SK-N-SH treated with all-trans-retinoic acid at 6 μM for 48 hours (cell line): Measurements from ENCODE around the gene WDR88.
"Not testable (repeated sequence)": the region's sequence is repeated elsewhere in the genome, so short reads cannot be mapped to it uniquely, and the experiment has no call there.

ENCODE experiments used
- ARNTL ChIP-seq: fragments of 450-650 bp; formaldehyde crosslinking; IDR thresholded peaks from 2 replicates; pipeline ENCODE4 v1.5.0; 2020; ENCODE audit warnings: low read depth, mild to moderate bottlenecking, moderate library complexity, borderline replicate concordance
- ESRRG ChIP-seq: fragments of 250-450 bp; sonication (Bioruptor Pico); IDR thresholded peaks from 2 replicates; pipeline ENCODE4 v1.6.1; 2021; ENCODE audit warnings: mild to moderate bottlenecking
- GLIS3 ChIP-seq: fragments of 250-450 bp; sonication (Bioruptor Pico); IDR thresholded peaks from 2 replicates; pipeline ENCODE4 v1.5.0; 2020; ENCODE audit warnings: mild to moderate bottlenecking, moderate library complexity
- OSR1 ChIP-seq: fragments of 250-450 bp; sonication (Bioruptor Pico); IDR thresholded peaks from 2 replicates; pipeline ENCODE4 v1.8.0; 2022; ENCODE audit warnings: moderate library complexity, mild to moderate bottlenecking, inconsistent platforms
- RARB ChIP-seq: fragments of 250-450 bp; sonication (Bioruptor Pico); IDR thresholded peaks from 2 replicates; pipeline ENCODE4 v1.8.0; 2021; ENCODE audit warnings: mild to moderate bottlenecking, moderate library complexity
- SNAI2 ChIP-seq: fragments of 250-450 bp; sonication (Bioruptor Pico); IDR thresholded peaks from 2 replicates; pipeline ENCODE4 v1.5.0; 2020; ENCODE audit warnings: mild to moderate bottlenecking, moderate library complexity
- ZNF70 ChIP-seq: fragments of 450-650 bp; formaldehyde crosslinking; IDR thresholded peaks from 2 replicates; pipeline ENCODE4 v1.5.0; 2020; ENCODE audit warnings: mild to moderate bottlenecking, moderate library complexity
- ZNF8 ChIP-seq: fragments of 450-650 bp; formaldehyde crosslinking; IDR thresholded peaks from 2 replicates; pipeline ENCODE4 v1.5.0; 2020; ENCODE audit warnings: mild to moderate bottlenecking, moderate library complexity
- TF ChIP-seq, protein P1 (sequence below): fragments of 250-450 bp; sonication (Bioruptor Pico); IDR thresholded peaks from 2 replicates; pipeline ENCODE4 v1.5.1; 2021; ENCODE audit warnings: mild to moderate bottlenecking, moderate library complexity
- TF ChIP-seq, protein P2 (sequence below): fragments of 250-450 bp; sonication (Bioruptor Pico); IDR thresholded peaks from 2 replicates; pipeline ENCODE4 v1.5.1; 2020; ENCODE audit warnings: low read depth, mild to moderate bottlenecking, moderate library complexity
- TF ChIP-seq, protein P3 (sequence below): fragments of 250-450 bp; sonication (Bioruptor Pico); IDR thresholded peaks from 2 replicates; pipeline ENCODE4 v1.8.0; 2020; ENCODE audit warnings: mild to moderate bottlenecking, moderate library complexity, borderline replicate concordance

DNA sequence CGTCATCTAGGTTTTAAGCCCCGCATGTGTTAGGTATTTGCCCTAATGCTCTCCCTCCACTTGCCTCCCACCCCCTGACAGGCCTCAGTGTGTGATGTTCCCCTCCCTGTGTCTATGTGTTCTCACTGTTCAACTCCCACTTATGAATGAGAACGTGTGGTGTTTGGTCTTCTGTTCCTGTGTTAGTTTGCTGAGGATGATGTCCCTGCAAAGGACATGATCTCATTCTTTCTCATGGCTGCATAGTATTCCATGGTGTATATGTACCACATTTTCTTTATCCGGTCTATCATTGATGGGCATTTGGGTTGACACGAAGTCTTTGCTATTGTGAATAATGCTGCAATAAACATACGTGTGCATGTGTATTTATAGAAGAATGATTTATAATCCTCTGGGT lies 22.4 kb downstream of the WDR88 start:
- not testable (repeated sequence) for TF ChIP-seq ARNTL (CRISPR knock-in tag); ZNF8 (CRISPR knock-in tag); SNAI2 (CRISPR knock-in tag); ESRRG; GLIS3 (CRISPR knock-in tag); RARB (CRISPR knock-in tag); ZNF70 (CRISPR knock-in tag); OSR1 (CRISPR knock-in tag)
- TF ChIP-seq, protein P1, sequence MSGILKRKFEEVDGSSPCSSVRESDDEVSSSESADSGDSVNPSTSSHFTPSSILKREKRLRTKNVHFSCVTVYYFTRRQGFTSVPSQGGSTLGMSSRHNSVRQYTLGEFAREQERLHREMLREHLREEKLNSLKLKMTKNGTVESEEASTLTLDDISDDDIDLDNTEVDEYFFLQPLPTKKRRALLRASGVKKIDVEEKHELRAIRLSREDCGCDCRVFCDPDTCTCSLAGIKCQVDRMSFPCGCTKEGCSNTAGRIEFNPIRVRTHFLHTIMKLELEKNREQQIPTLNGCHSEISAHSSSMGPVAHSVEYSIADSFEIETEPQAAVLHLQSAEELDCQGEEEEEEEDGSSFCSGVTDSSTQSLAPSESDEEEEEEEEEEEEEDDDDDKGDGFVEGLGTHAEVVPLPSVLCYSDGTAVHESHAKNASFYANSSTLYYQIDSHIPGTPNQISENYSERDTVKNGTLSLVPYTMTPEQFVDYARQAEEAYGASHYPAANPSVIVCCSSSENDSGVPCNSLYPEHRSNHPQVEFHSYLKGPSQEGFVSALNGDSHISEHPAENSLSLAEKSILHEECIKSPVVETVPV (CRISPR knock-in tag): not testable (repeated sequence)
- TF ChIP-seq, protein P2, sequence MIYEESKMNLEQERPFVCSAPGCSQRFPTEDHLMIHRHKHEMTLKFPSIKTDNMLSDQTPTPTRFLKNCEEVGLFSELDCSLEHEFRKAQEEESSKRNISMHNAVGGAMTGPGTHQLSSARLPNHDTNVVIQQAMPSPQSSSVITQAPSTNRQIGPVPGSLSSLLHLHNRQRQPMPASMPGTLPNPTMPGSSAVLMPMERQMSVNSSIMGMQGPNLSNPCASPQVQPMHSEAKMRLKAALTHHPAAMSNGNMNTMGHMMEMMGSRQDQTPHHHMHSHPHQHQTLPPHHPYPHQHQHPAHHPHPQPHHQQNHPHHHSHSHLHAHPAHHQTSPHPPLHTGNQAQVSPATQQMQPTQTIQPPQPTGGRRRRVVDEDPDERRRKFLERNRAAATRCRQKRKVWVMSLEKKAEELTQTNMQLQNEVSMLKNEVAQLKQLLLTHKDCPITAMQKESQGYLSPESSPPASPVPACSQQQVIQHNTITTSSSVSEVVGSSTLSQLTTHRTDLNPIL: not testable (repeated sequence)
- TF ChIP-seq, protein P3, sequence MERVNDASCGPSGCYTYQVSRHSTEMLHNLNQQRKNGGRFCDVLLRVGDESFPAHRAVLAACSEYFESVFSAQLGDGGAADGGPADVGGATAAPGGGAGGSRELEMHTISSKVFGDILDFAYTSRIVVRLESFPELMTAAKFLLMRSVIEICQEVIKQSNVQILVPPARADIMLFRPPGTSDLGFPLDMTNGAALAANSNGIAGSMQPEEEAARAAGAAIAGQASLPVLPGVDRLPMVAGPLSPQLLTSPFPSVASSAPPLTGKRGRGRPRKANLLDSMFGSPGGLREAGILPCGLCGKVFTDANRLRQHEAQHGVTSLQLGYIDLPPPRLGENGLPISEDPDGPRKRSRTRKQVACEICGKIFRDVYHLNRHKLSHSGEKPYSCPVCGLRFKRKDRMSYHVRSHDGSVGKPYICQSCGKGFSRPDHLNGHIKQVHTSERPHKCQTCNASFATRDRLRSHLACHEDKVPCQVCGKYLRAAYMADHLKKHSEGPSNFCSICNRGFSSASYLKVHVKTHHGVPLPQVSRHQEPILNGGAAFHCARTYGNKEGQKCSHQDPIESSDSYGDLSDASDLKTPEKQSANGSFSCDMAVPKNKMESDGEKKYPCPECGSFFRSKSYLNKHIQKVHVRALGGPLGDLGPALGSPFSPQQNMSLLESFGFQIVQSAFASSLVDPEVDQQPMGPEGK (CRISPR knock-in tag): not testable (repeated sequence)
